K562 (cell line): ENCODE results near the gene ATP13A5. TPM values are rescaled to one million over a fixed set of nuclear protein-coding genes. Genes with fewer than 3 reads are reported as not detected.
A peak's percentile ranks its signal among the peaks of the same experiment; 100 is the strongest.

Source experiments
- ATAC-seq: fragments of 200-7000 bp; cut with Tn5 transposase; 3 replicates; pipeline ENCODE4 v1.9.1; 2020; ENCODE audit warnings: moderate library complexity
- BruUV-seq: library from RNA; stranded (reverse); fragments of 400-500 nt; replicated peaks from 2 replicates; lab custom pipeline; 2021; lab: Mats Ljungman, UMichigan
- CTCF ChIA-PET: fragments of 300-600 bp; formaldehyde crosslinking; extraction: SDS; loops from one replicate; lab custom pipeline; 2021; ENCODE audit warnings: low intra/inter-chr PET ratio; lab: Yijun Ruan, JAX
- POLR2A ChIA-PET: fragments of 300-600, 350-650 bp; sonication (Branson Sonifier 250); formaldehyde crosslinking; extraction: SDS; loops from one replicate; lab custom pipeline; 2021; ENCODE audit warnings: antibody characterized with exemption, inconsistent platforms; lab: Yijun Ruan, JAX
- DNase-seq, 4 experiments: peaks; one replicate each; pipeline versions ENCODE4 v3.0.0 to v3.0.0-alpha.2; 2011 to 2018; ENCODE audit warnings: low spot score in 3 of 4, mixed read lengths in 3 of 4; ENCODE audit errors: extremely low read depth in 1 of 4
- FAIRE-seq: peaks from 2 replicates; lab custom pipeline; 2011; peaks lifted over from hg19 to GRCh38; lab: Jason Lieb, UNC
- H2AFZ ChIP-seq: 2 replicates; pipeline ENCODE4 v1.6.0; 2011; ENCODE audit warnings: low read depth, low read length, control low read depth, inconsistent platforms
- H3K27ac ChIP-seq: fragments of 200-600 bp; 3 replicates; pipeline ENCODE4 v1.8.0; 2011; ENCODE audit warnings: low read depth, mild to moderate bottlenecking, control low read depth, inconsistent platforms, low read length, moderate library complexity, mixed read lengths; ENCODE audit errors: extremely low read depth
- H3K27me3 ChIP-seq, 2 experiments: fragments of 300-600 bp in 1 of 2; 2 replicates in 1 of 2; 3 replicates in 1 of 2; pipeline versions ENCODE4 v1.6.0 to v1.8.0; 2011; ENCODE audit warnings: inconsistent platforms in 2 of 2, low read length in 2 of 2, mild to moderate bottlenecking in 1 of 2, mixed read lengths in 1 of 2, moderate library complexity in 1 of 2; ENCODE audit not compliant: control insufficient read depth in 2 of 2, insufficient read depth in 2 of 2
- H3K36me3 ChIP-seq: fragments of 300-600 bp; 3 replicates; pipeline ENCODE4 v1.8.0; 2011; ENCODE audit warnings: mild to moderate bottlenecking, low read length, inconsistent platforms; ENCODE audit not compliant: control insufficient read depth, insufficient read depth
- H3K4me1 ChIP-seq, 2 experiments: fragments of 200-600 bp in 1 of 2; replicated peaks in 1 of 2; 2 replicates in 1 of 2; 3 replicates in 1 of 2; pipeline versions ENCODE4 v1.5.1 to v1.8.0; 2011; ENCODE audit warnings: inconsistent platforms in 2 of 2, low read length in 2 of 2, mild to moderate bottlenecking in 1 of 2, mixed read lengths in 1 of 2, moderate library complexity in 1 of 2; ENCODE audit not compliant: control insufficient read depth in 2 of 2, insufficient read depth in 2 of 2
- H3K4me2 ChIP-seq: 2 replicates; pipeline ENCODE4 v1.6.1; 2011; ENCODE audit warnings: low read length, control low read depth, inconsistent platforms, mixed read lengths; ENCODE audit not compliant: insufficient read depth
- H3K4me3 ChIP-seq: fragments of 200-600 bp; sonication (generic), shearing (Covaris generic); 2 replicates; pipeline ENCODE4 v1.5.1; 2016; ENCODE audit warnings: control low read depth, inconsistent platforms
- H3K79me2 ChIP-seq: fragments of 200-600 bp; 3 replicates; pipeline ENCODE4 v1.8.0; 2011; ENCODE audit warnings: low read length, inconsistent platforms; ENCODE audit not compliant: control insufficient read depth, insufficient read depth
- H3K9ac ChIP-seq, 2 experiments: 2 replicates each; pipeline versions ENCODE4 v1.6.0 to v1.6.1; 2011; ENCODE audit warnings: low read depth in 2 of 2, low read length in 2 of 2, control low read depth in 1 of 2, inconsistent platforms in 1 of 2, mild to moderate bottlenecking in 1 of 2, mixed read lengths in 1 of 2; ENCODE audit not compliant: insufficient read depth in 1 of 2
- H3K9me1 ChIP-seq: one replicate; pipeline ENCODE4 v1.6.0; 2011; ENCODE audit warnings: inconsistent platforms, mild to moderate bottlenecking, low read length, moderate library complexity; ENCODE audit not compliant: control insufficient read depth, insufficient read depth
- H3K9me3 ChIP-seq: replicated peaks from 2 replicates; pipeline ENCODE4 v1.5.1; 2011; ENCODE audit warnings: low read depth, low read length, inconsistent platforms; ENCODE audit not compliant: control insufficient read depth, insufficient read depth
- H4K20me1 ChIP-seq: replicated peaks from 2 replicates; pipeline ENCODE4 v1.6.1; 2011; ENCODE audit warnings: low read length, inconsistent platforms, mixed read lengths; ENCODE audit not compliant: control insufficient read depth, insufficient read depth
- FOXJ3 ChIP-seq: sonication (generic); formaldehyde crosslinking; IDR thresholded peaks from 2 replicates; pipeline ENCODE4 v1.4.0; 2020; ENCODE audit warnings: mild to moderate bottlenecking, missing genetic modification reagents
- MCM3 ChIP-seq: fragments of 450-650 bp; IDR thresholded peaks from 2 replicates; pipeline ENCODE4 v1.6.1; 2016
- RBM25 ChIP-seq: fragments of 200-400 bp; formaldehyde crosslinking; IDR thresholded peaks from 2 replicates; pipeline ENCODE4 v1.6.1; 2018; ENCODE audit warnings: low read length, low read depth, moderate library complexity; ENCODE audit not compliant: severe bottlenecking
- ZNF586 ChIP-seq: fragments of 450-650 bp; formaldehyde crosslinking; conservative IDR thresholded peaks from 2 replicates; pipeline ENCODE4 v1.4.0; 2020; ENCODE audit warnings: mild to moderate bottlenecking, moderate library complexity
- WGBS: fragments of 100-300 bp; shearing (Covaris generic); methylation state at CpG from one replicate; pipeline ENCODE4 v1.1.6; 2016; ENCODE audit warnings: low coverage, mixed read lengths; ENCODE audit not compliant: insufficient coverage; ENCODE audit errors: missing lambda C conversion rate; 5-methylcytosine and 5-hydroxymethylcytosine counted together
- in situ Hi-C: fragments of 300-500 bp; cut with MboI; formaldehyde crosslinking; loops from 4 replicates; pipeline ENCODE4 v1.15.0; 2018; ENCODE audit warnings: inconsistent platforms, mixed read lengths
- intact Hi-C: fragments of 100-400 bp; cut with micrococcal nuclease; formaldehyde crosslinking; loops from 2 replicates; pipeline ENCODE4 v1.14.2; 2022
- polyA plus RNA-seq, 8 experiments: library from polyadenylated mRNA; depleted of rRNA in 4 of 8; stranded (reverse) in 5 of 8; unstranded in 3 of 8; fragments of >200 nt; fragmentation: Nextera tagmentation in 2 of 8; fragmentation: Illumina TruSeq in 1 of 8; extraction: Ambion mirVana in 2 of 8; extraction: Trizol in 1 of 8; gene quantifications; 2 replicates each; pipeline versions ENCODE4 v1.2.1 to v1.2.3, GENCODE V29; 2011 to 2014; ENCODE audit warnings: inconsistent platforms in 1 of 8, missing spikeins in 1 of 8
- total RNA-seq, 7 experiments: library from RNA; depleted of rRNA in 6 of 7; stranded (reverse); fragments of >200 nt in 6 of 7; fragmentation: Illumina TruSeq in 2 of 7; extraction: Trizol in 2 of 7; gene quantifications; 2 replicates each; pipeline versions ENCODE4 v1.2.1 to v1.2.3, GENCODE V29; 2011 to 2021; ENCODE audit warnings: low replicate concordance in 1 of 7
- TF ChIP-seq, protein P1 (sequence below): fragments of 250-450 bp; sonication (Bioruptor Pico); IDR thresholded peaks from 2 replicates; pipeline ENCODE4 v1.8.0; 2021; ENCODE audit warnings: moderate library complexity, mild to moderate bottlenecking, inconsistent platforms

ATP13A5 gene
- total and polyA plus RNA-seq, 9 of the 15 experiments (the other 6 are each of a cell fraction or from before 2014, with no cell fraction given), result not detected

- CTCF ChIA-PET, result no interaction called here
Measured at GRCh38 chr3:193243571-193243970, 135.0 kb downstream of the ATP13A5 start.

GRCh38 chr3:193241716-193242115, 136.8 kb downstream of the ATP13A5 start:
- Histone ChIP-seq H3K27me3 (no peaks in the 10 kb centered on the region; a peak in 2 of 5 replicates), H4K20me1 (no peaks in the 10 kb centered on the region), H2AFZ (peak overlapping the region; percentile 67; the same call in 1 of the 2 replicates), H3K4me2 (peak overlapping the region; percentile 49), H3K4me3 (0 out of 2 replicates have a peak overlapping the region, but pooled peaks have one; percentile 9), H3K9me3 (no peaks in the 10 kb centered on the region), H3K36me3 (no peaks in the 10 kb centered on the region), H3K9ac (peak overlapping the region; percentile 6 to 88; a peak in 1 of 4 replicates), H3K79me2 (no peaks in the 10 kb centered on the region), H3K27ac (0 out of 3 replicates have a peak overlapping the region, but pooled peaks have one; percentile 17), H3K9me1 (no peaks in the 10 kb centered on the region), H3K4me1 (peaks cover 0 to 10% of the 10 kb centered on the region in 2 experiments; a peak in 1 of 5 replicates)
- FAIRE-seq, result no peak
- ATAC-seq, result no peak
- TF ChIP-seq FOXJ3 (CRISPR knock-in tag), result no peak
- TF ChIP-seq, protein P1, sequence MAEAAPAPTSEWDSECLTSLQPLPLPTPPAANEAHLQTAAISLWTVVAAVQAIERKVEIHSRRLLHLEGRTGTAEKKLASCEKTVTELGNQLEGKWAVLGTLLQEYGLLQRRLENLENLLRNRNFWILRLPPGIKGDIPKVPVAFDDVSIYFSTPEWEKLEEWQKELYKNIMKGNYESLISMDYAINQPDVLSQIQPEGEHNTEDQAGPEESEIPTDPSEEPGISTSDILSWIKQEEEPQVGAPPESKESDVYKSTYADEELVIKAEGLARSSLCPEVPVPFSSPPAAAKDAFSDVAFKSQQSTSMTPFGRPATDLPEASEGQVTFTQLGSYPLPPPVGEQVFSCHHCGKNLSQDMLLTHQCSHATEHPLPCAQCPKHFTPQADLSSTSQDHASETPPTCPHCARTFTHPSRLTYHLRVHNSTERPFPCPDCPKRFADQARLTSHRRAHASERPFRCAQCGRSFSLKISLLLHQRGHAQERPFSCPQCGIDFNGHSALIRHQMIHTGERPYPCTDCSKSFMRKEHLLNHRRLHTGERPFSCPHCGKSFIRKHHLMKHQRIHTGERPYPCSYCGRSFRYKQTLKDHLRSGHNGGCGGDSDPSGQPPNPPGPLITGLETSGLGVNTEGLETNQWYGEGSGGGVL (CRISPR knock-in tag), result no peak
- TF ChIP-seq ZNF586 (CRISPR knock-in tag), result no peak
- POLR2A ChIA-PET, result no interaction called here
- BruUV-seq, result no TSS peak
- DNase-seq, result peak in 1 of 4 experiments; percentile 2
- 10% methylated on average over 11 of the region's 11 CpGs for WGBS
- intact Hi-C loops (no loop called here), in situ Hi-C loops (no loop called here)
- CTCF ChIA-PET, result no interaction called here

More at GRCh38 chr3:193243571-193243970, 135.0 kb downstream of the ATP13A5 start:
- no TSS peak for BruUV-seq
- 3% methylated on average over 3 of the region's 3 CpGs for WGBS
- intact Hi-C loops, result no loop called here
- no peak for DNase-seq
- TF ChIP-seq RBM25 (peak; percentile 86), MCM3 (no peak)
- TF ChIP-seq, all 486 proteins: peak for 1
- Histone ChIP-seq H3K36me3 (no peaks in the 10 kb centered on the region), H3K79me2 (no peaks in the 10 kb centered on the region), H3K9ac (no peak overlapping the region), H3K4me1 (peaks cover 0 to 10% of the 10 kb centered on the region in 2 experiments; a peak in 1 of 5 replicates), H3K9me3 (no peaks in the 10 kb centered on the region), H4K20me1 (no peaks in the 10 kb centered on the region), H3K4me3 (no peak overlapping the region), H3K27me3 (no peaks in the 10 kb centered on the region; a peak in 2 of 5 replicates), H3K9me1 (no peaks in the 10 kb centered on the region), H3K27ac (no peak overlapping the region), H3K4me2 (no peak overlapping the region), H2AFZ (no peak overlapping the region)
- no peak for FAIRE-seq
- POLR2A ChIA-PET, result no interaction called here
- in situ Hi-C loops, result no loop called here
- no peak for ATAC-seq
